LNCAP (cell line): Measurements from ENCODE around the gene PTPRN2.

Experiments
- TF ChIP-seq, protein P1 (sequence below): fragments of 450-650 bp; IDR thresholded peaks from 2 replicates; pipeline ENCODE4 v1.5.1; 2017; ENCODE audit warnings: mild to moderate bottlenecking

PTPRN2 gene

DNA sequence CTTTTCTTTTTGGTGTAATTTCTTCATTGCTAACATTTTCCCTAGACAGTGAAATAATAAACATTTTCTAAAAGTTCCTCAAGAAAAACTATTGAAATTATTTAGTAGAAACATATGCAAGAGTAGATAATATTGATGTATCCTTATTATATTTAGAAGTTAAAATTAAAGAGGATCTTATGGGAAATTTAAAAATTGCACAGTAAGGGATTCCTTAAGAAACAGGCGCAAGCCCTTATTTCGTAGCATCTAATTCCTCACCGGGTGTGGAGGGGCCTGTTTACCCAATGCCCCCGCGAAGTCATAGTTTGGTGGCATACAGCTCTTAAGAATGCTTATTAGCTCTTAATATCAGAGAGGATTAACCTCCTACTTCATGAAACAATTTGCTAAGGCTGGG is 783.7 kb downstream of the PTPRN2 start:
- TF ChIP-seq, protein P1, sequence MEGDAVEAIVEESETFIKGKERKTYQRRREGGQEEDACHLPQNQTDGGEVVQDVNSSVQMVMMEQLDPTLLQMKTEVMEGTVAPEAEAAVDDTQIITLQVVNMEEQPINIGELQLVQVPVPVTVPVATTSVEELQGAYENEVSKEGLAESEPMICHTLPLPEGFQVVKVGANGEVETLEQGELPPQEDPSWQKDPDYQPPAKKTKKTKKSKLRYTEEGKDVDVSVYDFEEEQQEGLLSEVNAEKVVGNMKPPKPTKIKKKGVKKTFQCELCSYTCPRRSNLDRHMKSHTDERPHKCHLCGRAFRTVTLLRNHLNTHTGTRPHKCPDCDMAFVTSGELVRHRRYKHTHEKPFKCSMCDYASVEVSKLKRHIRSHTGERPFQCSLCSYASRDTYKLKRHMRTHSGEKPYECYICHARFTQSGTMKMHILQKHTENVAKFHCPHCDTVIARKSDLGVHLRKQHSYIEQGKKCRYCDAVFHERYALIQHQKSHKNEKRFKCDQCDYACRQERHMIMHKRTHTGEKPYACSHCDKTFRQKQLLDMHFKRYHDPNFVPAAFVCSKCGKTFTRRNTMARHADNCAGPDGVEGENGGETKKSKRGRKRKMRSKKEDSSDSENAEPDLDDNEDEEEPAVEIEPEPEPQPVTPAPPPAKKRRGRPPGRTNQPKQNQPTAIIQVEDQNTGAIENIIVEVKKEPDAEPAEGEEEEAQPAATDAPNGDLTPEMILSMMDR: no peak

DNA sequence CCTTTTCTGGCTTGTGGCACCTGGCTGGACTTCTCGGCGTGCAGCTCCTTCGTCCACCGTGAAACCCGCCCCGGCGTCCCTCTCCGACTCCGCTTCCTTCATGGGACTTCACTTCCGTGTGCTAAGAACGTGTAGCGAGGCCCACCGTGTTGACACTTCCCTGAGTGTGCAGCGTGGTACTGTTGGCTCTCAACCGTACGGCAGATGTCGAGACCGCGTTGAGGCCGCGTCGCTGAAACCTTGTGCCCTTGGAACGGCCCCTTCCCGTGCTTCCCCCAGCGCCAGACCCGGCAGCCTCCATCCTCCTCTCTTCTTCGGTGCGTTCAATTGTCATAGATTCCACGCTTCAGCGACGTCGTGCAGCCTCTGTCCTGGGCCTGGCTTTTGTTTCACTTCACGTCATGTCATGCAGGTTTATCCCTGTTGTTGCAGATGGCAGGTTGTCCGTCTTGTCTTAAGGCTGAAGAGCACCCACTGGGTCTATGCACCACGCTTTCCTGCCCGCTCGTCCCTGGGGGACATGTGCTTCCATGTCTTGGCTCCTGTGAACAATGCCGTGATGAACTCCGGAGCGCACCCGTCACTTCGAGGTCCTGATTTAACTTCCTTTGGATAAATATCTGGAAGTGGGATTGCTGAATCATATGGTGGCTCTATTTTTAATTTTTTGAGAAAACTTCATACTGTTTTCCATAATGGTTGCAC is 785.5 kb downstream of the PTPRN2 start:
- TF ChIP-seq, protein P1: no peak

DNA sequence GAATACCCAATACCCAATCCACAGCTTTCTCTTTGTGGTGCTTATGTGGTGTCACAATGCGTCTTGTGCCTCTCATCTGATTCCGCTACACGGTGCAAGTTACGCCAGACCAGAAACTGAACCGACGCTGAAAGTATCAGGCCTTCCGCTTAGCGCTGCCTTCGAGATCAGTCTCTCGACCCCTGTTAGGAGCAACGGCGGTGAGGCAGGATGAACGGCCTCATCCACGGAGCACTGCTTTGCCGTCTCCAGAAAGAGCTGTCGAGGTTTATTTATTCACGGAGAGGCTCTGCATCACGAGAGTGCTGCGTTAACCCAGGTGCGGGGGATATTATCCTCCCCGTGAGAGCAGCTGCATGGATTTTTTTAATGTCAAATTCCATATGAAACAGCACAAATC is 786.5 kb downstream of the PTPRN2 start:
- TF ChIP-seq, protein P1: no peak

DNA sequence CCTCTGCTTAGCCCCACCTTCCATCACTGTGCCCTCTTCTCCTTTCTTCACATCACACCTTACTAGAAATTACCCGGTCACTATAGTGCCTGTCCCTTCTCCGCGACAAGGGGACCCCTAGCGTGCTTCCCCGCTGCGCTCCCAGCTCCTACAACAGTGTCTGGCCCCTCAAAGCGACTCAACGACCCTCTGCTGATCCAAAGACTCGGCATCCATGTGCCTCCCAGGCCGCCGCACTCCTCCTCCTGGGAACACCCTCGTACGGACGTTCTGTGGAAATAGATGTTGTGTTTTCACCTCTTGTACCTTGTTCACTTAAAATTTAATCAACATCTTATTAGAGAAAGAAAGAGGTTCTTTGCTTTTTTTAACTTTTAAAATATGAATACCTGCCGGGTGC is 787.3 kb downstream of the PTPRN2 start:
- TF ChIP-seq, protein P1: no peak

DNA sequence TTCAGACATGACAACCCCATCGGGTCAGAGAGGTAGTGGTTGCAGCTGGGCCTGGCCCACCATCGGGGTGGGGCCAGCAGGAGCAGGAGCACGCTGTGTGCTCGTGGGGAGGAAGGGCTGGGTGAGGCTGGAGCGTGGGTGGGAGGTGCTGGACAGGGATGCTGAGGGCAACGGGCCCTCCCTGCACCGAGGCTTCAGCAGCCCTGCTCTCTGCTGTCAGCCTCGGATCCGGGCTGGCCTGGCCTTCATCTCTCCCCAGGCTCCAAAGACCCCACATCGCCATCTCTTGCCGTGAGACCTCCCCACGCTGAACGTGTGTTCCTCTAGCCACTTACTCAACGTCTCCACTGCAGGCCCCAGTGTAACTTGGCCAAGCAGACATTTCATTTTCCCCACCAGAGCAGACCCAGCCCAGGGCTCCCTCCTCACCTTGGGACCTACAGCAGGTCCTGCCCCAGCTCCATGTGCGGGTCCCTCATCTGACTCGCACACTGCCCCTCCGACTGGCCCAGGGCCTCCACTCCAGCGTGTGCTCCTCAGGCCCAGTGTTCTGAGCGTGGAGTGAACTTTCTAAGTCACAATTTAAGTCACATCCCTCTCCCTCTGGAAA is 788.4 kb downstream of the PTPRN2 start:
- TF ChIP-seq, protein P1: no peak

DNA sequence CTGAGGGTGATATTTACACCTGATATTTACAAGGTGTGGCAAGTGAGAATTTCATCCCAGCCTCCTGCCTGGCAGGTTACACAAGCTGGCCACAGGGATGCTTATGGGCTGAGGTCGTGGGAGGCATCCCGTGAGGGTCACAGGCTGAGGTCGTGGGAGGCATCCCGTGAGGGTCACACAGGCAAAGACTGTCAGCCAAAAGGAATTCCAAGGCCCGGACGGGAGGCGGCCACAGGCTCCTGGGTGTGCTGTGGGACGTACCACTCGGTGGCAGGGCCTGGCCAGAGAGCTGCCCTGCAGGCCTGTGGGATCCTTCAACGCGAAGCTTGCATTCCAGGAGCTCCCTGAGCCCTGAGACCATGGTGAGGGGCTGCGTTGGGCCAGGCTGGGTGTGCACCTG is 790.3 kb downstream of the PTPRN2 start:
- TF ChIP-seq, protein P1: no peak

DNA sequence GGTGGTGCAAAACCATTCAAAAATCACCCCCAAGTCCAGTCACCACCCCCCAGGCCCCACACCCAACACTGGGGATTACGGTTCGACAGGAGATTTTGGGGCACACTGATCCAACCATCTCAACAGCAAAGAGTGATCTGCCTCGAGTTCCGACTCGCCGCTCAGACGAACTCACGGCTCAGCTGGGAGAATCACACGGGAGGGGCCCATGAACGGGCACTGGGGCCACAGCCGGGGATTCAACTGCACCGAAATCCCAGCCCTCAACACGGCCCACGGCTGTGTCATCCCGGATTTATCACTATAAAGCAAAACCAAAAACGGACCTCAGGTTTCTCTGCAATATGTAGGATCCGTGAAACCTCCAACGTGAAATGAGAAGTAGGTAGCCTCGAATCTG is 790.8 kb downstream of the PTPRN2 start:
- TF ChIP-seq, protein P1: no peak
